Measurements from ENCODE around the gene FBXO42.

DNA sequence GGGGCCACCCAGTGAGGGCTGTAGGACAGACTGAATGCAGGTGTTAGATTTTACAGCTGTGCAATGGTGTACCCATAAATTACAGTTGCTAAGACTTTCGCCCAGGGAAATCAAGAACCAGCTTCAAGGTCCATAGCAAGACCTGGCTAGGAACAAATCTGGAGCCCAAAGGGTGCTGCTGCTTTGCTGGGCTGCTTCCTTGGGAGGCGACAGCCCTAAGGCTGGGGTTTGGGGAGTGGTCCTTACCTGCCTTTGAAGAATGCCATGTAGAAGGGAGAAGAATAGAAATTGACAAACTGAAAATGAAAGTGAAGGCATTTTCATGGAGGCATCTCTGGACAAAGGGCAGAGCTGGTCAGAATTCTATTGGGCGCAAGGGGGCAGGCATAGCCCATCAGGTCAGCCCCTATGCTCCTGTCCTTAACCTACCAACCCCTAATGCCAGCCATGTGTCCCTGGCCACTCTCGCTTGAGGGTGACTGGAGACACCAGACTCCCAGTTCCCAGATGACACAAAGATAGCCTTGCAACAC lies 132.2 kb downstream of the FBXO42 start:
- TF ChIP-seq POLR2A (IDR thresholded peaks at IDR 0.05; ENCODE audit: low read depth, low read length) (no peak), PAX5 (IDR thresholded peaks at IDR 0.05; ENCODE audit: insufficient read depth, low read length, severe bottlenecking) (no peak), TAF1 (IDR thresholded peaks at IDR 0.05; ENCODE audit: low read depth, low read length) (no peak), POLR2AphosphoS5 (IDR thresholded peaks at IDR 0.05; ENCODE audit: low read depth, low read length) (no peak), SPI1 (IDR thresholded peaks at IDR 0.05; ENCODE audit: low read depth, low read length) (no peak), POU2F2 (IDR thresholded peaks at IDR 0.05; ENCODE audit: low read depth, low read length) (no peak)
